GM12873 (cell line): ENCODE measurements around the gene TMEM94.

ENCODE experiments used
- TF ChIP-seq, protein P1 (sequence below): IDR thresholded peaks from 2 replicates; pipeline ENCODE4 v1.5.1; 2012; ENCODE audit warnings: low read depth, mild to moderate bottlenecking, moderate library complexity, low read length, control low read depth; ENCODE audit not compliant: insufficient read depth; ENCODE audit errors: missing control alignments

TMEM94 gene

DNA sequence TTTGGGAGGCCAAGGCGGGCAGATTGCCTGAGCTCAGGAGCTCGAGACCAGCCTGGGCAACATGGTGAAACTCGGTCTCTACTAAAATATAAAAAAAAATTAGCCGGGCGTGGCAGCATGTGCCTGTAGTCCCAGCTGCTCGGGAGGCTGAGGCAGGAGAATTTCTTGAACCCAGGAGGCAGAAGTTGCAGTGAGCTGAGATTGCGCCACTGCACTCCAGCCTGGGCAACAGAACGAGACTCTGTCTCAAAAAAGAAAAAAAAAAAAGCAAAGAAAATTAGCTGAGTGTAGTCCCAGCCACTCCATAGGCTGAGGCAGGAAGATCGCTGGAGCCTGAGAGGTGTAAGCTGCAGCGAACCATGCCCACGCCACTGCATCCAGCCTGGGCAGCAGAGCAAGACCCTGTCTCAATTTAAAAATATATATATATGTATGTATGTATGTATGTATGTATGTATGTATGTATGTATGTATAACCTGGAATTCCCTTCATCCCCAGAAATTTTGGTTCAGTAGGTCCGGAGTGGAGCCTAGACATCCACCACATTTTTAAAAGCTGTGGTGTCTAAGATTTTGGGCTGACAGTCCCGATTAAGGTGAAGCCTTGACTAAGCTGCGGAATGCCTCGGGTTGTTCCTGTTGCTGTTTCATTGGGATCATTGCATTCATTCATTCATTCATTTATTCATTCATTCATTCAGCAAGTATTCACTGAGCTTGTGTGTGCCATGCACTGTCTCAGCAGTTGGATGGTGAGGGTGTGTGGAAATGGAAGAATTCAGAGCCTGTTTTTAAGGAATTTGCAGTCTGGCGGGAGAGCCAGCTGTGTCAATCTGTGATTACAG is 25.9 kb downstream of the TMEM94 start:
- TF ChIP-seq, protein P1, sequence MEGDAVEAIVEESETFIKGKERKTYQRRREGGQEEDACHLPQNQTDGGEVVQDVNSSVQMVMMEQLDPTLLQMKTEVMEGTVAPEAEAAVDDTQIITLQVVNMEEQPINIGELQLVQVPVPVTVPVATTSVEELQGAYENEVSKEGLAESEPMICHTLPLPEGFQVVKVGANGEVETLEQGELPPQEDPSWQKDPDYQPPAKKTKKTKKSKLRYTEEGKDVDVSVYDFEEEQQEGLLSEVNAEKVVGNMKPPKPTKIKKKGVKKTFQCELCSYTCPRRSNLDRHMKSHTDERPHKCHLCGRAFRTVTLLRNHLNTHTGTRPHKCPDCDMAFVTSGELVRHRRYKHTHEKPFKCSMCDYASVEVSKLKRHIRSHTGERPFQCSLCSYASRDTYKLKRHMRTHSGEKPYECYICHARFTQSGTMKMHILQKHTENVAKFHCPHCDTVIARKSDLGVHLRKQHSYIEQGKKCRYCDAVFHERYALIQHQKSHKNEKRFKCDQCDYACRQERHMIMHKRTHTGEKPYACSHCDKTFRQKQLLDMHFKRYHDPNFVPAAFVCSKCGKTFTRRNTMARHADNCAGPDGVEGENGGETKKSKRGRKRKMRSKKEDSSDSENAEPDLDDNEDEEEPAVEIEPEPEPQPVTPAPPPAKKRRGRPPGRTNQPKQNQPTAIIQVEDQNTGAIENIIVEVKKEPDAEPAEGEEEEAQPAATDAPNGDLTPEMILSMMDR: no peak

DNA sequence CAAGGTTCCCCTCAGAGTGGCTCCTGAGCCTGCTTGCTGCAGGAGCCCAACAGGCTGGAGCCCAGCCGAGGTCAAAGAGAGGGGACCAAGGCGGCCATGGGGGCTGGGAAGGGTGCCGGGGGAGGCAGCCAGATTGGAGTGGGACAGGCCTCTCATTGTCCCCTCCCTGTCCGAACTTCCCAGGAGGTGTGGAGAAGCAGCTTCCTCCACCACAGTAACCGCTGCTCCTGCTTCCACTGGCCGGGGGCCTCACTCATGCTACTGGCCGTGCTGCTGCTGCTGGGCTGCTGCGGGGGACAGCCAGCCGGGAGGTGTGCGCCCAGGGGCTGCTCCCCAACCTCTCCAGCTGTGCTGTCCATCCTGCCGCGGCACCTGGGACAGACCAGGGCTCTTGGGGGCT is 29.3 kb downstream of the TMEM94 start:
- TF ChIP-seq, protein P1: no peak

DNA sequence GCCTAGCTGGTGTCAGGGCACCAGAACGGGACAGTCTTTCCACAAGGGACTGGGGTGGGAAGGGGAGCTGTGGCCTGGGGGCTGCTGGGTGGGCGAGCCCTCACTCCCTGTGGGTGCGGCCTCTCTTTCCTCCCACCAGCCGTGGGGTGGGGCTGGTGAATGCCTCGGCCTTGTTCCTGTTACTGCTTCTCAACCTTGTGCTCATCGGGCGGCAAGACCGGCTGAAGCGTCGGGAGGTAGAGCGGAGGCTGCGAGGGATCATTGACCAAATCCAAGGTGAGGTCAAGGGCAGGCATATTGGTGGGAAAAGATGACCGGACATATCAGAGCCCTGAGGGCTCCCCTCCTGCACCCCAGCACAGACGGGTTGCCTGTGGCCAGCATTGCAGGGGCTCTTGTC is 29.7 kb downstream of the TMEM94 start:
- TF ChIP-seq, protein P1: no peak

DNA sequence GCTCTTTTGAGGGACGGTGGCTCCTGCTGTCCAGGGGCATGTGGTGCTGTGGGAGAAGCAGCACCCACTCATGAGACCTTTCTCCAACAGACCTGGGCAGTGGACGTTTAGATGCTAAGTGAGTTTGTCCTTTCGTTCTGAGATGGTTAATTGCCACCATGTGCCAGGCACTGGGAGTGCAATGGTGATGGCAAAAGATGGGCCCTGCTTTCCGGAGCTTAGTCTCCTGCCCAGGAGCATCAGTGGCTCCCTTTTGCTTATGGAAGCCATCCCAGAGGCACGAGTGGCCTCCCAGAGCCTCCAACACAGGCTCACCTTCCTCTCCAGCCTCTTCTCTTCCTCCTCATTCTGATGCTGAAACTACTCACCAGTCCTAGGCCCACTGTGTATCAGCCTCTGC is 30.5 kb downstream of the TMEM94 start:
- TF ChIP-seq, protein P1: peak; percentile 7

DNA sequence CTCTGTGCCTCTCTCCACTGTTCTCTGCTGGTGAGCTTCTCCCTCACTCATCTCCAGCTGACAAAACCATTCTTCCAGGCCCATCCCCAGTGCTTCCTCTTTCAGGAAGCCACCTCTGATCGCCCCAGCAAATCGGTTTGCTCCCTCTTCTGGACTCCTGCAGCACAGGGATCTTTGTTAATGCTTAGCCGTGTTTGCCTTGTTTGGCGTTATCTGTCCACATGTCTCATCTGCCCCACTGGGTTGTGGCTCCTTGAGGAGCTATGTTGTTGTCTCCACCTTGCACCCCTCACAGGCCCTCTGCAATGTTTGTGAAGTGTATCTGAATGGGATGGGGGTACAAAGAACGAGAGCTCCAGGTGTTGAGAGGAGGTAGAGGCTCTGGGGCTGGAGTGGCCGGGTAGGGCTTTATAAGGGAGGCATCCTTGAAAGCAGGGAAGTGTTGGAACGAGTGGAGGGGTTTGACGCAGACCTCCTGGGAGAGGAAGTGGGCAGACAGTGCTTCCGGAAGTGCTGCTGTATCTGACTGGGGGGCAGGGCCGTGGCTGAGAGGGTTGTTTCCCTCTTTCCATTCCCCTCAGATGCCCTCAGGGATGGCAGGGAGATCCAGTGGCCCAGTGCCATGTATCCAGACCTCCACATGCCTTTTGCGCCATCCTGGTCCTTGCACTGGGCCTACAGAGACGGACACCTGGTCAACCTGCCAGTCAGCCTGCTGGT is 31.1 kb downstream of the TMEM94 start:
- TF ChIP-seq, protein P1: no peak

DNA sequence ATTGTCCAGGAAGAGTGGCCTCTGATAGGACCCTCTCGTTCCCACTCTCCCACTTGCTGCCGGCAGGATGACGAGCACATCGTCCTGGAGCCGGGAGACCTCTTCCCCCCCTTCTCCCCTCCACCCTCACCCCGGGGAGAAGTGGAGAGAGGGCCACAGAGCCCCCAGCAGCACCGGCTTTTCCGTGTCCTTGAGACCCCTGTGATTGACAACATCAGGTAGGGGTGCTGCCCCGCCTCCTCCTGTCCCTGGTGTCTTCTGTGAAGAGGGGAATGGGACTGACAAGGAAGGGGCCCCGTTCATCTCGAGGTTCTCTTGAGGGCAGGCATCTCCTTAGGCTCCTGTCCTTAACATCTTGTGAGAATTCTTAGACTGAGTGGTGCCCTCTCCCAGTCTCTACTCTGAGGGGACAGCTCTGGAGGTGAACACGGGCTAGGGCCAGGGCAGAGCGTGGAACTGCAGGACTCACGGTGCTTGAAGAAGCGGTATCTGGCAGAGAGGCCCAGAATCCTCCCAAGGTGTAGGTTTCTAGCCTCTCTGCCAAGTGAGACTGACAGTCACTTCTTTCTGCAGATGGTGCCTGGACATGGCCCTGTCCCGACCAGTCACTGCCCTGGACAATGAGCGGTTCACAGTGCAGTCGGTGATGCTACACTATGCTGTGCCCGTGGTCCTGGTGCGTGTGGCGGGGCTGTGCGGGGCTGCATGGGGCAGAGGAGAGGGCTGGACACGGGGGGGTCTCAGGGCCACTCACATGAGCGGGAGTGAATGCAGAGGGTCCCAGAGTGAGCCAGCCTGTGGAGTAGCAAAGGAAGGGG is 32.5 kb downstream of the TMEM94 start:
- TF ChIP-seq, protein P1: no peak
